Neuronal stem cell (in vitro differentiated cells): ENCODE results near the gene VAMP1.
A peak's percentile ranks its signal among the peaks of the same experiment; 100 is the strongest.

Experiments
- DNase-seq: peaks from one replicate; pipeline ENCODE4 v3.0.0-alpha.2; 2013; ENCODE audit warnings: low spot score
- H2AFZ ChIP-seq: one replicate; pipeline ENCODE4 v1.6.1; 2013; ENCODE audit warnings: mild to moderate bottlenecking, low read length, inconsistent platforms
- H2AK5ac ChIP-seq: 2 replicates; pipeline ENCODE4 v1.6.1; 2013; ENCODE audit warnings: low read depth, mild to moderate bottlenecking, inconsistent platforms, low read length, moderate library complexity, mixed read lengths
- H2BK120ac ChIP-seq: 2 replicates; pipeline ENCODE4 v1.6.1; 2013; ENCODE audit warnings: low read depth, mild to moderate bottlenecking, inconsistent platforms, low read length, moderate library complexity, mixed read lengths
- H2BK12ac ChIP-seq: one replicate; pipeline ENCODE4 v1.6.1; 2013; ENCODE audit warnings: low read length, inconsistent platforms
- H2BK15ac ChIP-seq: 2 replicates; pipeline ENCODE4 v1.6.1; 2013; ENCODE audit warnings: mild to moderate bottlenecking, low read length, inconsistent platforms, mixed read lengths
- H2BK5ac ChIP-seq: one replicate; pipeline ENCODE4 v1.6.1; 2013; ENCODE audit warnings: inconsistent platforms, mild to moderate bottlenecking, low read length, moderate library complexity
- H3K14ac ChIP-seq: one replicate; pipeline ENCODE4 v1.6.1; 2013; ENCODE audit warnings: low read length, inconsistent platforms
- H3K18ac ChIP-seq: 2 replicates; pipeline ENCODE4 v1.6.1; 2013; ENCODE audit warnings: low read length, inconsistent platforms
- H3K23ac ChIP-seq: 2 replicates; pipeline ENCODE4 v1.6.1; 2013; ENCODE audit warnings: low read depth, mild to moderate bottlenecking, mixed read lengths, low read length, inconsistent platforms; ENCODE audit not compliant: poor library complexity
- H3K27ac ChIP-seq: replicated peaks from 3 replicates; pipeline ENCODE4 v1.5.1; 2013; ENCODE audit warnings: low read length, inconsistent platforms
- H3K27me3 ChIP-seq, 3 experiments: 2 replicates each; pipeline ENCODE4 v1.6.1; 2013; ENCODE audit warnings: low read length in 3 of 3, mild to moderate bottlenecking in 2 of 3, inconsistent platforms in 1 of 3, low read depth in 1 of 3, mixed read lengths in 1 of 3, moderate library complexity in 1 of 3; ENCODE audit not compliant: control insufficient read depth in 3 of 3, insufficient read depth in 3 of 3
- H3K36me3 ChIP-seq, 2 donors: replicated peaks in 1 of 2; 2 replicates each; pipeline ENCODE4 v1.6.1; 2013; ENCODE audit warnings: low read length in 2 of 2; ENCODE audit not compliant: control insufficient read depth in 2 of 2, insufficient read depth in 2 of 2
- H3K4ac ChIP-seq: 2 replicates; pipeline ENCODE4 v1.6.1; 2013; ENCODE audit warnings: inconsistent platforms, mild to moderate bottlenecking, low read length, moderate library complexity
- H3K4me1 ChIP-seq, 2 donors: 1 replicate in 1 of 2; 2 replicates in 1 of 2; pipeline ENCODE4 v1.6.1; 2013; ENCODE audit warnings: low read length in 2 of 2, low read depth in 1 of 2; ENCODE audit not compliant: control insufficient read depth in 2 of 2, insufficient read depth in 1 of 2
- H3K4me2 ChIP-seq: one replicate; pipeline ENCODE4 v1.6.1; 2013; ENCODE audit warnings: mild to moderate bottlenecking, low read length, inconsistent platforms; ENCODE audit not compliant: insufficient read depth, poor library complexity, severe bottlenecking
- H3K4me3 ChIP-seq, 2 donors: 2 replicates each; pipeline ENCODE4 v1.5.1; 2013; ENCODE audit warnings: low read length in 2 of 2, mild to moderate bottlenecking in 2 of 2, inconsistent platforms in 1 of 2, moderate library complexity in 1 of 2
- H3K79me1 ChIP-seq: one replicate; pipeline ENCODE4 v1.6.1; 2013; ENCODE audit warnings: low read depth, mild to moderate bottlenecking, inconsistent platforms, low read length, moderate library complexity
- H3K9ac ChIP-seq: one replicate; pipeline ENCODE4 v1.6.1; 2013; ENCODE audit warnings: mild to moderate bottlenecking, low read depth, low read length, inconsistent platforms; ENCODE audit not compliant: poor library complexity
- H3K9me3 ChIP-seq, 2 donors: replicated peaks in 1 of 2; 2 replicates each; pipeline versions ENCODE3 to v1.6.1; 2013; ENCODE audit warnings: low read length in 2 of 2, mild to moderate bottlenecking in 2 of 2, inconsistent platforms in 1 of 2, low read depth in 1 of 2, mixed read lengths in 1 of 2, moderate library complexity in 1 of 2; ENCODE audit not compliant: control insufficient read depth in 2 of 2, insufficient read depth in 1 of 2
- H4K8ac ChIP-seq: one replicate; pipeline ENCODE4 v1.6.1; 2013; ENCODE audit warnings: low read depth, mild to moderate bottlenecking, inconsistent platforms, low read length, moderate library complexity
- H4K91ac ChIP-seq: one replicate; pipeline ENCODE4 v1.6.1; 2013; ENCODE audit warnings: low read length, low read depth, mild to moderate bottlenecking, inconsistent platforms; ENCODE audit not compliant: poor library complexity
- WGBS, 2 donors: extraction: QIAGEN DNeasy Blood & Tissue Kit; methylation state at CpG; one replicate each; pipeline ENCODE4 v1.1.7; 2013; ENCODE audit warnings: missing lambda C conversion rate in 2 of 2, mixed read lengths in 1 of 2; ENCODE audit not compliant: insufficient read length in 2 of 2, insufficient replicate concordance in 1 of 2; ENCODE audit errors: extremely low coverage in 2 of 2; 5-methylcytosine and 5-hydroxymethylcytosine counted together

The VAMP1 gene

DNA sequence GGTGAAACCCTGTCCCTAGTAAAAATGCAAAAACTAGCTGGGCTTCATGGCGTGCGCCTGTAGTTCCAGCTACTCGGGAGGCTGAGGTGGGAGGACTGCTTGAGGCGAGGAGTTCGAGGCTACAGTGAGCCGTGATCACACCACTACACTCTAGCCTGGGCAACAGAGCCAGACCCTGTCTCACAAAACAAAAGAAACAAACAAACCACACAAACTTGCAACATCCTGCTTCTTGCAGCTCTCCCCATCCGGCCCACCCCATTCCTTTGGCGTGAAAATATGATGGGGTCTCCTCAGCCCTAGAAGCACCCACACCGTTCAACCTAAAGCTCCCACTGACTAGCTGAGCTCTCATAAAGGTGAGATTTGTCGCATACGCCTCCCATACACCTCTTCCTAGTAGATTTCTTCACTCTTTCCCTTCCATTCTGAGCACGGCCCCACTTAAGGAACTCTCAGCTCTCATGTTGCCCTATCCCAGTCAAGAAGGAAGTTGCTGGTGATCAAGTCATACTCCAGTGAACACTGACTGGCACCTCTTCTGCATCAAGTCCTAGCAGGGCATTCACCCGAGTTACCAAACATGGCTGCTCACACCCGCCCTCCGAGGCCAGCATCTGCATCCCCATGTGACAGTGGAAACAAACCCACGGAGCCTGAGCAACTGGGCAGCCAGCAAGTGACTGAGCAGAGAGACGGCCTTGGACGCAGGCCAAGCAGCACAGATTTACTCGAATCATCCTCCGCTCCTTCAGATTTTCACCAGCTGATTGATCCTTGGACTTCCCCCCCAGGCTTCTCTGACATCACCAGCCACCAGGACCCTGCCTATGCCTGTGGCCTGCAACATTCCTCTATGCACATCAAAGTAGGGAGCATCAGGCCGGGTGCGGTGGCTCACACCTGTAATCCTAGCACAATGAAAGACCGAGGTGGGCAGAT is 44.6 kb downstream of the VAMP1 start:
- no peaks in the 10 kb centered on the region for H3K79me1 ChIP-seq
- no peak for DNase-seq

DNA sequence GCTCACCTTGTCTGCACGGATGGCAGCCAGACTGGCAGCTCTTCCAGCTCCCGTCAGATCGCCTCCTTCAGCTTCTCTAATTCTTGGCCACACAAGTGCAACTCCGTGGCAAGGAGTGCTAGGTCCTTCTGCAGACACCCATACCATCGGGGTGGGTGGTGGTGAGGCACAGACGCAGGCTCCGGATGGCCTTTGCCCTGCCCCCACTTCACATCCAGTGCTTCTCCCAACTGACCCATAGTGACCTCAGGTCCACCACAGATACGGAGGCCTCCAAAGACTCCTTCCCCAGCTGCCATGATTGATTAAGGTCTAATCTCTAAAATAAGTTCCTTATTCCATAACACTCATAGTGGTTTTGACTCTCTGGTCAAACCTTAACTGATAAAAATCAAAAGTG is 45.6 kb downstream of the VAMP1 start:
- Histone ChIP-seq H3K27me3 (no peaks in the 10 kb centered on the region), H3K4me2 (no peak overlapping the region), H2BK120ac (no peak overlapping the region), H3K4ac (no peak overlapping the region), H3K9ac (no peak overlapping the region), H2AK5ac (peak overlapping the region; percentile 51), H3K9me3 (no peaks in the 10 kb centered on the region), H3K18ac (peak overlapping the region; percentile 40), H3K14ac (no peak overlapping the region), H4K91ac (no peak overlapping the region), H3K36me3 (no peaks in the 10 kb centered on the region), H2BK15ac (no peak overlapping the region), H3K79me1 (no peaks in the 10 kb centered on the region), H4K8ac (no peak overlapping the region), H2BK5ac (no peak overlapping the region), H2BK12ac (no peak overlapping the region), H3K4me3 (no peak overlapping the region), H3K27ac (no peak overlapping the region), H2AFZ (no peak overlapping the region), H3K4me1 (peaks cover 1 to 4% of the 10 kb centered on the region in 2 donors), H3K23ac (no peak overlapping the region)
- DNase-seq = no peak
- no CpG with 5 or more reads among the region's 8 CpGs for WGBS, 2 donors

More for the DNA sequence above, 44.6 kb downstream of the VAMP1 start:
- Histone ChIP-seq H2AFZ (peak overlapping the region; percentile 8), H3K9me3 (no peaks in the 10 kb centered on the region), H3K36me3 (no peaks in the 10 kb centered on the region), H3K27ac (no peak overlapping the region), H2AK5ac (no peak overlapping the region), H3K4ac (no peak overlapping the region), H4K91ac (no peak overlapping the region), H3K23ac (peak overlapping the region; percentile 80), H4K8ac (no peak overlapping the region), H3K4me3 (no peak overlapping the region), H3K9ac (no peak overlapping the region), H2BK5ac (no peak overlapping the region), H3K4me1 (peaks cover 8 to 13% of the 10 kb centered on the region in 2 donors), H3K14ac (no peak overlapping the region), H2BK12ac (peak overlapping the region; percentile 35), H3K18ac (peak overlapping the region; percentile 40), H2BK15ac (no peak overlapping the region), H3K4me2 (no peak overlapping the region), H3K27me3 (no peaks in the 10 kb centered on the region), H2BK120ac (no peak overlapping the region)
- WGBS, 2 donors = no CpG with 5 or more reads among the region's 23 CpGs

DNA sequence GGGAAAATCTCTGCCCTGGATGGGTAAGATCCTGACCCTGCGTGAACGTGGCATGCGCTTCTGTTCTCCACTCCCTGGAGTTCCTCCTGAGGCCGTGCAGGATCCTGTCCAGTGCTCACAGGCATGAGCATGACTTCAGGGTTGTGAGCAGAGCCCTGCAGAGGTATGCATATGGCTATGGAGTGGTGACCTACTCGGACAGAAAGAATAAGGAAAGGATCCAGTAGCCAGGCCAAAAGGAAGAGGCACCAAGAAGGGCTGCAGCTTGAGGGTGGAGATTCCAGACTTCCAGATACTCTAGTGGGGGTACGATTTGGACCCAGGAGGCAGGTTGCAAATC is 46.5 kb downstream of the VAMP1 start:
- peak overlapping the region; percentile 20 for H3K18ac ChIP-seq
- H3K27me3 ChIP-seq = no peaks in the 10 kb centered on the region
- no peak overlapping the region for H2BK120ac ChIP-seq
- H3K9me3 ChIP-seq = no peaks in the 10 kb centered on the region
- no peak for DNase-seq
- WGBS, 2 donors = no CpG with 5 or more reads among the region's 6 CpGs
- no peak overlapping the region for H4K91ac ChIP-seq
- no peak overlapping the region for H3K4me3 ChIP-seq
- H3K4me1 ChIP-seq = peaks cover 1 to 4% of the 10 kb centered on the region in 2 donors
- no peak overlapping the region for H3K14ac ChIP-seq
- no peaks in the 10 kb centered on the region for H3K79me1 ChIP-seq
- H3K27ac ChIP-seq = no peak overlapping the region
- no peak overlapping the region for H2BK5ac ChIP-seq
- H2BK12ac ChIP-seq = no peak overlapping the region
- H3K4ac ChIP-seq = no peak overlapping the region
- no peak overlapping the region for H2BK15ac ChIP-seq
- H2AK5ac ChIP-seq = no peak overlapping the region
- H3K9ac ChIP-seq = no peak overlapping the region
- no peak overlapping the region for H4K8ac ChIP-seq
- H3K23ac ChIP-seq = no peak overlapping the region
- H3K36me3 ChIP-seq = no peaks in the 10 kb centered on the region
- peak overlapping the region; percentile 72 for H2AFZ ChIP-seq
- H3K4me2 ChIP-seq = no peak overlapping the region

DNA sequence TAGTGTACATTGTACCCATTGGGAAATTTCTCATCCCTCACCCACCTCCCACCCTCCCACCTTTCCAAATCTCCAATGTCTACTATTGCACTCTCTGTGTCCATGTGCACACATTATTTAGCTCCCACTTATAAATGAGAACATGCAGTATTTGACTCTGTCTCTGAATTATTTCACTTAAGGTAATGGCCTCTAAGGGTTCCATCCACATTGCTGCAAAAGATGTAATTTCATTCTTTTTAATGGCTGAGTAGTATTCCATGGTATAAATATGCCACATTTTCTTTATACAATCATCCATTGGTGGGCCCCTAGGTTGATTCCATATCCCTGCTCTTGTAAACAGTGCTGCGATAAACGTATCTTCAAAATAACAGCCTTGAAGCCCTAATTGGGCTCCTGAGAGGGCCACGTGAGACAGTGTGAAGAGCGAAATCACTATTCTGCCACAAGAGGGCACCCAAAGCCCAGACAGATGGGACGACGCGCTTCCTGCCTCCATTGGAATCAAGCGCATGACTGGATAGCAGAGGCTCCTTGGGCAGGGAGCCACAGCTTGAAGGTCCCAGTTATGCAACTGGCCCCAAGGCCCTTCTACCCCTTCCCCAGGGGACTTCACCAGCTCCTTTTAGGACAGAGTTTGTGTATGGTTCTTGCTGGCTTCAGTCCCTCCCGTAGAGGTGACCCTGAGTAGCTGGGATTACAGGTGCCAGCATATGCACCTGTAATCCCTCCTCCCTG is 47.0 kb downstream of the VAMP1 start:
- Histone ChIP-seq H3K27me3 (no peaks in the 10 kb centered on the region), H2BK12ac (no peak overlapping the region), H3K14ac (no peak overlapping the region), H2AK5ac (no peak overlapping the region), H3K27ac (no peak overlapping the region), H2AFZ (peak overlapping the region; percentile 72), H4K8ac (no peak overlapping the region), H3K36me3 (no peaks in the 10 kb centered on the region), H2BK15ac (no peak overlapping the region), H3K23ac (no peak overlapping the region), H3K4me3 (no peak overlapping the region), H3K4ac (no peak overlapping the region), H3K79me1 (no peaks in the 10 kb centered on the region), H3K4me1 (peaks cover 1 to 4% of the 10 kb centered on the region in 2 donors), H2BK5ac (no peak overlapping the region), H3K9ac (no peak overlapping the region), H4K91ac (no peak overlapping the region), H3K18ac (peak overlapping the region; percentile 20), H3K4me2 (no peak overlapping the region), H2BK120ac (no peak overlapping the region), H3K9me3 (no peaks in the 10 kb centered on the region)
- DNase-seq = peak; percentile 79
- WGBS, 2 donors = no CpG with 5 or more reads among the region's 9 CpGs
